Measurements from ENCODE around the gene ARHGEF4.
A peak's percentile ranks its signal among the peaks of the same experiment; 100 is the strongest.

The ARHGEF4 gene

GRCh38 chr2:130799295-130799694, 37.4 kb upstream of the ARHGEF4 start:
- H3K27me3 ChIP-seq (ENCODE audit: insufficient read depth, low read length) = peaks cover 20% of the 10 kb centered on the region
- no peaks in the 10 kb centered on the region for H3K36me3 ChIP-seq (ENCODE audit: insufficient read depth, low read depth, low read length)

DNA sequence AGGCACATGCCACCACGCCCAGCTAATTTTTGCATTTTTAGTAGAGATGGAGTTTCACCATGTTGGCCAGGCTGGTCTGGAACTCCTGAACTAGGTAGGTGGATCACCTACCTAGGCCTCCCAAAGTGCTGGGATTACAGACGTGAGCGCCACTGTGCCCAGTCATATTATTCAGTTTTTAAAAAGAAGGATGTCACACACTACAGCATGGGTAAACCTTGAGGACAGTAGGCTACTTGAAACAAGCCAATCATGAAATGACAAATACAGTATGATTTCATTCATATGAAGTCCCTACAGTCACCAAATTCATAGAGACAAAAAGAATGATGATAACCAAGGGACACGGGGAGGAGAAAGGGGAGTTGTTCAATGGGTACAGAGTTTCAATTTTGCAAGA, 31.1 kb upstream of the ARHGEF4 start:
- Histone ChIP-seq H3K27ac (ENCODE audit: low read length) (no peak overlapping the region), H3K4me3 (ENCODE audit: low read length) (no peak overlapping the region), H3K9ac (ENCODE audit: low read depth, low read length) (no peak overlapping the region), H3K9me3 (ENCODE audit: insufficient read depth, low read depth, low read length) (no peaks in the 10 kb centered on the region), H3K27me3 (ENCODE audit: insufficient read depth, low read length) (no peaks in the 10 kb centered on the region), H3K36me3 (ENCODE audit: insufficient read depth, low read depth, low read length) (no peaks in the 10 kb centered on the region), H3K4me1 (ENCODE audit: insufficient read depth, low read length) (no peaks in the 10 kb centered on the region)

More at GRCh38 chr2:130799295-130799694, 37.4 kb upstream of the ARHGEF4 start:
- H3K9ac ChIP-seq (ENCODE audit: low read depth, low read length) = no peak overlapping the region
- no peaks in the 10 kb centered on the region for H3K9me3 ChIP-seq (ENCODE audit: insufficient read depth, low read depth, low read length)
- H3K27ac ChIP-seq (ENCODE audit: low read length) = no peak overlapping the region
- H3K4me3 ChIP-seq (ENCODE audit: low read length) = no peak overlapping the region
- H3K4me1 ChIP-seq (ENCODE audit: insufficient read depth, low read length) = 0 out of 2 replicates have a peak, but pooled peaks cover 3% of the 10 kb centered on the region

DNA sequence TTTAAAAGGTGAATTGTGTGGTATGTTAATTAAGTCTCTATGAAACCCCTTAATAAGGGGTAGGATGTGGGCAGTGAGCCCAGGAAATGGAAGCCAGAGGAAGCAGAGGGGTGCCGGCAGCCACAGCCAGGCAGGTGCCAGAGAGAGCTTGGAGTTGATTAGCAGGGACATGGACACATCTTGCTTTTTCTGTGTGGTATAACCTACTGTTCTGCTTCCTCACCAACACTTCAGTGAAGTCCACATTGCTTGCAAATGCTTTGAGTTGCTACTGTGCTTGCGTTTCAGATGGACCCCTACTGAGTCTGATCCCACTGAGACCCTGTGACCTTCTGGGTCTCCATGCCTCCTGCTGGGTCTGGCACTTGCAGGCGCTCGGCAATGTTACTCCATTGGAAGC, 30.3 kb upstream of the ARHGEF4 start:
- no peak overlapping the region for H3K4me3 ChIP-seq (ENCODE audit: low read length)
- no peak overlapping the region for H3K27ac ChIP-seq (ENCODE audit: low read length)
- H3K9me3 ChIP-seq (ENCODE audit: insufficient read depth, low read depth, low read length) = no peaks in the 10 kb centered on the region
- no peaks in the 10 kb centered on the region for H3K36me3 ChIP-seq (ENCODE audit: insufficient read depth, low read depth, low read length)
- H3K4me1 ChIP-seq (ENCODE audit: insufficient read depth, low read length) = no peaks in the 10 kb centered on the region
- no peaks in the 10 kb centered on the region for H3K27me3 ChIP-seq (ENCODE audit: insufficient read depth, low read length)
- H3K9ac ChIP-seq (ENCODE audit: low read depth, low read length) = no peak overlapping the region

DNA sequence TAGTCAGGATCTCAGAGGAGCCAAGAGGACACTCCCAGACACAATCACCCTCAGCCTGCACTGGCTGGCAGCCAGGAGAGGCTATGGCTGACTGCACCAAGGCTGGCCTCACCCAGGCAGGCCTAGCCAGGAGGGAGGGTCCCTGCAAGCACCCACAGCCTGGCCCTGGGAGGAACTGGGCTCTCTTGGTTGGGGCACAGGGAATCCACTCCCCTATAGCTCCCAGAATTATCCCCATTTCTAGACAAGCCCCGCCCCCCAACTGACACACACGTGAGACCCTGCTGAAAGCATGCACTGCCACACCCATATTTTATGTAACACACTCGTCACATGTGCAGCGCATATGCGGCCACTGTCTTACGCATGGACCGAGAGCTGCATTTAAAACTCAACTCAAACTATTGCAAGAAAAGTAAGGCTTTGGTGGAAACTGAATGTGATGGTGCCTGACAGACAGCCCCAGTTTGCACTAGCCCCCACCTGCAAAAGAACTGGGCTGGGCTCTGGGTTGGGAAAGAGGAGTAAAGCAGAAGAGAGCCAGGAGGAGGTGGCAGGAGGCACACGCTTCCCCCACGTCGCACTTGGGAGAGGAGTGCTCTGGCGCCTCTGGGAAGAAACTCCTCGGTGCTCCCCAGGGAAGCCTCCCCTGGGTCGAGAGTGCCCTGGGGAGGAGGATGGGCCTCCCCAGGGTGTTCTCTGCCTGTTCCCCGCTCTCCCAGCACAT, 28.9 kb upstream of the ARHGEF4 start:
- no peaks in the 10 kb centered on the region for H3K36me3 ChIP-seq (ENCODE audit: insufficient read depth, low read depth, low read length)
- H3K9ac ChIP-seq (ENCODE audit: low read depth, low read length) = no peak overlapping the region
- H3K27me3 ChIP-seq (ENCODE audit: insufficient read depth, low read length) = no peaks in the 10 kb centered on the region
- no peak overlapping the region for H3K27ac ChIP-seq (ENCODE audit: low read length)
- H3K9me3 ChIP-seq (ENCODE audit: insufficient read depth, low read depth, low read length) = no peaks in the 10 kb centered on the region
- H3K4me3 ChIP-seq (ENCODE audit: low read length) = no peak overlapping the region
- H3K4me1 ChIP-seq (ENCODE audit: insufficient read depth, low read length) = no peaks in the 10 kb centered on the region

DNA sequence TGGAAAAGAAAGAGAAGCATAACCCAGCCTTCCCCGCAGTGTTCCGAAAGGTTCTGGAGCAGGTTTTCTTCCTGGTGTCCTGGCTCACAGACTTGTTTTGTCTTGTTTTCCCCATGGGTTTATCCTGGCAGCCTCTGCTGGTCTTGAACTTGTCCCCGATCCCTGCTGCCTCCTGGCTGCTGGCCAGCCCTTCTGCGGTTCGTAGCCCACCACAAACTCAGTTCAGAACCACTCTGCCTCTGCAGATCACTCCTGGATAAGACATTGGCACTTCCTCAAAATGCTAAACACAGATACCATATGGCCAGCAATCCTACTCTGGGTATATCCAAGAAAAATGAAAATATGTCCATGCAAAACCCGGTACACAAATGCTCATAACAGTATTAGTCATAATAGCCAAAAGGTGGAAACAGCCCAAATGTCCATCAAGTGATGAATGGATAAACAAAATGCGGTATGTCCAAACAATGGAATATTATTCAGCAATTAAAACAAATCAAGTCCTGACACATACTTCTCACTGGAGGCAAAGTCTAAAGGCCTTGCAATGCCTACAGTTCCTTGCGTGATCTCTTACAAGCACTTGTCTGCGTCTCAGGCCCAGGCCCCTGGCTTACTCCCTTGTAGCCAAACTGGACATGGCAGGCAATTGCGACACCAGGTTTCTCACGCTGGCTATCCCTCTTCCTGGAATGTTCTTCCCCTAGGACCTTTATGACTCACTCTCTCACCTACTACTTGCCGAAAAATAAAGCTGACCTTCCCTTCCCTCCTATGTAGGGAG, 28.0 kb upstream of the ARHGEF4 start:
- H3K4me3 ChIP-seq (ENCODE audit: low read length) = no peak overlapping the region
- H3K36me3 ChIP-seq (ENCODE audit: insufficient read depth, low read depth, low read length) = no peaks in the 10 kb centered on the region
- no peaks in the 10 kb centered on the region for H3K9me3 ChIP-seq (ENCODE audit: insufficient read depth, low read depth, low read length)
- no peak overlapping the region for H3K9ac ChIP-seq (ENCODE audit: low read depth, low read length)
- H3K27me3 ChIP-seq (ENCODE audit: insufficient read depth, low read length) = no peaks in the 10 kb centered on the region
- H3K4me1 ChIP-seq (ENCODE audit: insufficient read depth, low read length) = no peaks in the 10 kb centered on the region
- no peak overlapping the region for H3K27ac ChIP-seq (ENCODE audit: low read length)

DNA sequence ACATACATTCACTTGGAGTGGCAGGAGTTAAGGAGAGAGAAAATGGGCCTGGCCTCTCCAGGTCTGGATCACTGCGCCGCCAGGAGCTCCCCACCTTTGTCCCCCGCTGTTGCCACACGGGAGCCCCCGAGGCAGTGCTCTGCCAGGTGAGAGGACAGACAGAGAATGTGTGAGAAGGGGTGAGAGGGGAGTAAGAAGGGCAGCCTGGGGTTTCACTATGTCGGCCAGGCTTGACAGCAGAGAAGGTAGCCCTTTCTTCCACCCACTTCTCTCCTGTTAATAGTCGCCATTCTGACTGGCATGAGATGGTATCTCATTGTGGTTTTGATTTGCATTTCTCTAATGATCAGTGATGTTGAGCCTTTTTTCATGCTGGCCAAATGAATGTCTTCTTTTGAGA, 26.2 kb upstream of the ARHGEF4 start:
- Histone ChIP-seq H3K36me3 (ENCODE audit: insufficient read depth, low read depth, low read length) (no peaks in the 10 kb centered on the region), H3K9ac (ENCODE audit: low read depth, low read length) (no peak overlapping the region), H3K9me3 (ENCODE audit: insufficient read depth, low read depth, low read length) (no peaks in the 10 kb centered on the region), H3K27ac (ENCODE audit: low read length) (no peak overlapping the region), H3K4me3 (ENCODE audit: low read length) (no peak overlapping the region), H3K4me1 (ENCODE audit: insufficient read depth, low read length) (no peaks in the 10 kb centered on the region), H3K27me3 (ENCODE audit: insufficient read depth, low read length) (no peaks in the 10 kb centered on the region)

DNA sequence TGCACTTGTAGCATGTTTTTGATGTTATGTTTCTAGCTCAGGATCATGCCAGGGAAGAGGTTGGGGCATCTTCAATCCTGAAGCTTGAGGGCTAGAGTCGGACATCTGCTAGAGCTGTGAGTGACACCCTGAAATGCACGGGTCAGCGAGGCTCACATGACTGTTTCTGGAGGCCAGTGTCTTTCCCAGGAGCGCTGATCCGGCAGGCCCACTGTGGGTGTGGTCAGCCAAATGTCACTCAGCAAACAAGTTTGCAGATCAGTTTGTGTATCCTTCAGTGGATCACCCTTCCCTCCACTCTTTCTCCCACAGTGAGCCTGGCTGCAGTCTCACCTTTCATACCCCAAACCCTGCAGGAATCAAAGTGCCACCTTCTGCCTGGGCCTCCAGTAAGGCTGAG, 23.0 kb upstream of the ARHGEF4 start:
- Histone ChIP-seq H3K36me3 (ENCODE audit: insufficient read depth, low read depth, low read length) (no peaks in the 10 kb centered on the region), H3K4me3 (ENCODE audit: low read length) (no peak overlapping the region), H3K9ac (ENCODE audit: low read depth, low read length) (no peak overlapping the region), H3K27ac (ENCODE audit: low read length) (no peak overlapping the region), H3K27me3 (ENCODE audit: insufficient read depth, low read length) (no peaks in the 10 kb centered on the region), H3K9me3 (ENCODE audit: insufficient read depth, low read depth, low read length) (no peaks in the 10 kb centered on the region), H3K4me1 (ENCODE audit: insufficient read depth, low read length) (no peaks in the 10 kb centered on the region)

DNA sequence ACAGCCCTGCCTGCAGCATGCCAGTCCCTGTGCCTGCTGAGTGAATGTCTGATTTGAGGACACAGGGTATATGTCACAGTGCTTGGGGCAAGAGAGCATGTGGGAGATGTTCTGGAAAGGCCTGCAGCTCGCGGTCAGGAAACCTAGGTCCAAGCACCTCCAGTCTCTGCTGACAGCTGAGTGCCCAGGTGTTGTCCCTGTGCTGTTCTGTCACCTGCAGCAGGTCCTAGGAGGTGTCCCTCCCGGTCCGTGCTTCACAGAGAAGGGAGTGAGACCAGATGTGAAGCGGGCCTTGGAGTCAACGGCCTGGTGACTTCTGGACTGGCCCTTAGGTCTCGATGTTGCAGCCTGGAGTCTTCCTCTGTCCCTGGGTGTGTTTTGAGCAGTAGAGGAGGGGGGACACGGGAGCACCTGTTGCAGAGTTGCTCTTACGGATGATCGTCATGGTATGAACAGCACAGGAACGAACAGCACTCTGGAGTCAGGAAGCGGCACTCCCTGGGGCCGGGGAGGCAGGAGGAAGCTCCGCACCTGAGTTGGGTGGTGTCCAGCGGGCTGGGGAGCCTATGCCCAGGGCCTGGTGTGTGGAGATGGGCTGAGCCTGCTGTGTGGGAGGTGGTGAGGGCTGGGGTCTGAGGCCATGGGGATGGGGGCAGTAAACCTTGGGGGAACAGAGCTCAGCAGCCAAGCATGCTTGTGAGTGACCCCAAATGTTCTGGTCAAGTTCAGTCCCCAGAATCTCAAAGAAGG, 21.6 kb upstream of the ARHGEF4 start:
- H3K4me3 ChIP-seq (ENCODE audit: low read length) = no peak overlapping the region
- H3K27ac ChIP-seq (ENCODE audit: low read length) = no peak overlapping the region
- no peaks in the 10 kb centered on the region for H3K9me3 ChIP-seq (ENCODE audit: insufficient read depth, low read depth, low read length)
- peaks cover 7% of the 10 kb centered on the region; the same call in 1 of the 2 replicates for H3K4me1 ChIP-seq (ENCODE audit: insufficient read depth, low read length)
- H3K9ac ChIP-seq (ENCODE audit: low read depth, low read length) = no peak overlapping the region
- no peaks in the 10 kb centered on the region for H3K36me3 ChIP-seq (ENCODE audit: insufficient read depth, low read depth, low read length)
- no peaks in the 10 kb centered on the region for H3K27me3 ChIP-seq (ENCODE audit: insufficient read depth, low read length)

DNA sequence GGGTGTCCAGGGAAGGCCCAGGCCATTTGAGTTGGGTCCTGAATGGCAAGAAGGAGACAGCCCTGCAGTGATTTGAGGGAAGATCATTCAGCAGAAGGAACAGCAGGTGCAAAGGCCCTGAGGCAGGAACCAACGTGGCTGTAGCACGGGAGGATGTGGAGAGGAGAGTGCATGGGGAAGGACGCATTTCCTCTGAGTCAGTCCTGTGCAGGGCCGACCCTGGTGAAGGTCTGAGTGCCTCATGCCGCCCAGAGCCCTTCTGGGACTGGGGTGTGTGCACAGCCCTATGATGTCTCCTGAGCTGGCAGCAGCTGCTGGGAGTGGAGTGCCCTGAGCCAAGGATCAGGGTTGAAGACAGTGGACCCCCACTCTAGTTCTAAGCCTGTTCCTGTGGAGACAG, 17.9 kb upstream of the ARHGEF4 start:
- no peaks in the 10 kb centered on the region for H3K9me3 ChIP-seq (ENCODE audit: insufficient read depth, low read depth, low read length)
- H3K4me1 ChIP-seq (ENCODE audit: insufficient read depth, low read length) = peaks cover 15% of the 10 kb centered on the region; the same call in 1 of the 2 replicates
- no peak overlapping the region for H3K9ac ChIP-seq (ENCODE audit: low read depth, low read length)
- H3K4me3 ChIP-seq (ENCODE audit: low read length) = no peak overlapping the region
- no peaks in the 10 kb centered on the region for H3K27me3 ChIP-seq (ENCODE audit: insufficient read depth, low read length)
- no peaks in the 10 kb centered on the region for H3K36me3 ChIP-seq (ENCODE audit: insufficient read depth, low read depth, low read length)
- no peak overlapping the region for H3K27ac ChIP-seq (ENCODE audit: low read length)

DNA sequence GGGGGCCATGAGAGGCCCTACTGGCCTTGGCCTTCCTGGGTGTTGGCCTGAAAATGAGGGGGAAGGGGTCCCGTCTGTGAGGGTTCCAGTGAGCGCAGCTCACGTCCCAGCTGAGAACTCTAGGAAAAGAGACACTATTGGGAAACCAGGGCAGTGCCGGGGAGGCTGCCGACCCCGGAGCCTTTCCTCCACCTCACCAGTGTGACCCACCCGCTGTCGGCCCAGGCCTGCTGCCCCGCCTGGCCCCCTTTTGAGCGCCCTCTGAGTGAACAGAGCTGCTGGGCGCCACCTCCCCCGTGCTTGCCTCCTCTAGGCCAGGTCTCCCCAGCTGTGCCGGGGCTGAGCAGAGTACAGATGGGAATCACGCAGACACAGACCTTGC, 17.5 kb upstream of the ARHGEF4 start:
- no peak overlapping the region for H3K27ac ChIP-seq (ENCODE audit: low read length)
- H3K36me3 ChIP-seq (ENCODE audit: insufficient read depth, low read depth, low read length) = no peaks in the 10 kb centered on the region
- H3K27me3 ChIP-seq (ENCODE audit: insufficient read depth, low read length) = no peaks in the 10 kb centered on the region
- no peak overlapping the region for H3K9ac ChIP-seq (ENCODE audit: low read depth, low read length)
- H3K4me1 ChIP-seq (ENCODE audit: insufficient read depth, low read length) = peaks cover 15% of the 10 kb centered on the region; the same call in 1 of the 2 replicates
- no peak overlapping the region for H3K4me3 ChIP-seq (ENCODE audit: low read length)
- no peaks in the 10 kb centered on the region for H3K9me3 ChIP-seq (ENCODE audit: insufficient read depth, low read depth, low read length)

- Histone ChIP-seq H3K4me1 (ENCODE audit: insufficient read depth, low read length) (peaks cover 15% of the 10 kb centered on the region; the same call in 1 of the 2 replicates), H3K9me3 (ENCODE audit: insufficient read depth, low read depth, low read length) (no peaks in the 10 kb centered on the region), H3K9ac (ENCODE audit: low read depth, low read length) (no peak overlapping the region), H3K27me3 (ENCODE audit: insufficient read depth, low read length) (no peaks in the 10 kb centered on the region), H3K4me3 (ENCODE audit: low read length) (no peak overlapping the region), H3K27ac (ENCODE audit: low read length) (peak overlapping the region; percentile 75), H3K36me3 (ENCODE audit: insufficient read depth, low read depth, low read length) (no peaks in the 10 kb centered on the region)
These were observed 17.0 kb upstream of the ARHGEF4 start for GRCh38 chr2:130819608-130820278.

All from iPS-20b (cell line).